Ishikawa (cell line): ENCODE results near the gene MICAL3.

Experiments used
- CEBPB ChIP-seq: IDR thresholded peaks from 2 replicates; pipeline ENCODE4 v1.6.1; 2012
- CREB1 ChIP-seq: IDR thresholded peaks from 2 replicates; pipeline ENCODE4 v1.6.1; 2012; ENCODE audit warnings: low read depth
- EGR1 ChIP-seq: IDR thresholded peaks from 2 replicates; pipeline ENCODE4 v1.6.1; 2012
- EP300 ChIP-seq: IDR thresholded peaks from 2 replicates; pipeline ENCODE4 v1.6.1; 2012; ENCODE audit warnings: borderline replicate concordance
- FOXM1 ChIP-seq: IDR thresholded peaks from 2 replicates; pipeline ENCODE4 v1.6.1; 2012; ENCODE audit warnings: low read depth, borderline replicate concordance
- NFIC ChIP-seq: IDR thresholded peaks from 2 replicates; pipeline ENCODE4 v1.6.1; 2012
- RAD21 ChIP-seq: IDR thresholded peaks from 2 replicates; pipeline ENCODE4 v1.6.1; 2012; ENCODE audit warnings: low read depth
- TAF1 ChIP-seq: IDR thresholded peaks from 2 replicates; pipeline ENCODE4 v1.6.1; 2012; ENCODE audit warnings: low read depth, mild to moderate bottlenecking
- TCF12 ChIP-seq: IDR thresholded peaks from 2 replicates; pipeline ENCODE4 v1.6.1; 2012; ENCODE audit warnings: low read depth
- TEAD4 ChIP-seq: IDR thresholded peaks from 2 replicates; pipeline ENCODE4 v1.6.1; 2012
- YY1 ChIP-seq: IDR thresholded peaks from 2 replicates; pipeline ENCODE4 v1.6.1; 2012; ENCODE audit warnings: low read depth
- ZBTB7A ChIP-seq: IDR thresholded peaks from 2 replicates; pipeline ENCODE4 v1.6.1; 2012; ENCODE audit warnings: low read depth
- TF ChIP-seq, protein P1 (sequence below): IDR thresholded peaks from 2 replicates; pipeline ENCODE4 v1.6.1; 2012
- TF ChIP-seq, protein P2 (sequence below): IDR thresholded peaks from 2 replicates; pipeline ENCODE4 v1.6.1; 2012; ENCODE audit warnings: low read depth, mild to moderate bottlenecking
- TF ChIP-seq, protein P3 (sequence below): IDR thresholded peaks from 2 replicates; pipeline ENCODE4 v1.6.1; 2012

MICAL3 gene

DNA sequence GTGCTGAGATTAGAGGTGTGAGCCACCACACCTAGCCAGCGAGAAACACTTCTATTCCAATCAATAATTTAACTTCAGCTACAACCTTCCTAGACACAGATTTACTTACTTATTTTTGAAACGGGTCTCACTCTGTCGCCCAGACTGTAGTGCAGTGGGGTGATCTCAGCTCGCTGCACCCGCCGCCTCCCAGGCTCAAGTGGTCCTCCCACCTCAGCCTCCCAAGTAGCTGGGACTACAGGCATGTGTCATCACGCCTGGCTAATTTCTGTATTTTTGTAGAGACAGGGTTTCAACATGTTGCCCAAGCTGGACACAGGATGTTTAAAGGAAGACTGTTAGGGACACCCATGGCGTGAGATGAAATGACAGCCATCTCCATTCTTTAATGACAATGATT, 61.3 kb downstream of the MICAL3 start:
- TF ChIP-seq, protein P1, sequence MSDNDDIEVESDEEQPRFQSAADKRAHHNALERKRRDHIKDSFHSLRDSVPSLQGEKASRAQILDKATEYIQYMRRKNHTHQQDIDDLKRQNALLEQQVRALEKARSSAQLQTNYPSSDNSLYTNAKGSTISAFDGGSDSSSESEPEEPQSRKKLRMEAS: no peak
- TF ChIP-seq ZBTB7A (no peak), TCF12 (no peak), CREB1 (no peak), NFIC (no peak), EGR1 (no peak), TAF1 (no peak), EP300 (no peak), TEAD4 (no peak), YY1 (no peak), CEBPB (no peak), RAD21 (no peak), FOXM1 (no peak)
- TF ChIP-seq, protein P2, sequence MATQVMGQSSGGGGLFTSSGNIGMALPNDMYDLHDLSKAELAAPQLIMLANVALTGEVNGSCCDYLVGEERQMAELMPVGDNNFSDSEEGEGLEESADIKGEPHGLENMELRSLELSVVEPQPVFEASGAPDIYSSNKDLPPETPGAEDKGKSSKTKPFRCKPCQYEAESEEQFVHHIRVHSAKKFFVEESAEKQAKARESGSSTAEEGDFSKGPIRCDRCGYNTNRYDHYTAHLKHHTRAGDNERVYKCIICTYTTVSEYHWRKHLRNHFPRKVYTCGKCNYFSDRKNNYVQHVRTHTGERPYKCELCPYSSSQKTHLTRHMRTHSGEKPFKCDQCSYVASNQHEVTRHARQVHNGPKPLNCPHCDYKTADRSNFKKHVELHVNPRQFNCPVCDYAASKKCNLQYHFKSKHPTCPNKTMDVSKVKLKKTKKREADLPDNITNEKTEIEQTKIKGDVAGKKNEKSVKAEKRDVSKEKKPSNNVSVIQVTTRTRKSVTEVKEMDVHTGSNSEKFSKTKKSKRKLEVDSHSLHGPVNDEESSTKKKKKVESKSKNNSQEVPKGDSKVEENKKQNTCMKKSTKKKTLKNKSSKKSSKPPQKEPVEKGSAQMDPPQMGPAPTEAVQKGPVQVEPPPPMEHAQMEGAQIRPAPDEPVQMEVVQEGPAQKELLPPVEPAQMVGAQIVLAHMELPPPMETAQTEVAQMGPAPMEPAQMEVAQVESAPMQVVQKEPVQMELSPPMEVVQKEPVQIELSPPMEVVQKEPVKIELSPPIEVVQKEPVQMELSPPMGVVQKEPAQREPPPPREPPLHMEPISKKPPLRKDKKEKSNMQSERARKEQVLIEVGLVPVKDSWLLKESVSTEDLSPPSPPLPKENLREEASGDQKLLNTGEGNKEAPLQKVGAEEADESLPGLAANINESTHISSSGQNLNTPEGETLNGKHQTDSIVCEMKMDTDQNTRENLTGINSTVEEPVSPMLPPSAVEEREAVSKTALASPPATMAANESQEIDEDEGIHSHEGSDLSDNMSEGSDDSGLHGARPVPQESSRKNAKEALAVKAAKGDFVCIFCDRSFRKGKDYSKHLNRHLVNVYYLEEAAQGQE: no peak
- TF ChIP-seq, protein P3, sequence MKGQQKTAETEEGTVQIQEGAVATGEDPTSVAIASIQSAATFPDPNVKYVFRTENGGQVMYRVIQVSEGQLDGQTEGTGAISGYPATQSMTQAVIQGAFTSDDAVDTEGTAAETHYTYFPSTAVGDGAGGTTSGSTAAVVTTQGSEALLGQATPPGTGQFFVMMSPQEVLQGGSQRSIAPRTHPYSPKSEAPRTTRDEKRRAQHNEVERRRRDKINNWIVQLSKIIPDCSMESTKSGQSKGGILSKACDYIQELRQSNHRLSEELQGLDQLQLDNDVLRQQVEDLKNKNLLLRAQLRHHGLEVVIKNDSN: no peak

DNA sequence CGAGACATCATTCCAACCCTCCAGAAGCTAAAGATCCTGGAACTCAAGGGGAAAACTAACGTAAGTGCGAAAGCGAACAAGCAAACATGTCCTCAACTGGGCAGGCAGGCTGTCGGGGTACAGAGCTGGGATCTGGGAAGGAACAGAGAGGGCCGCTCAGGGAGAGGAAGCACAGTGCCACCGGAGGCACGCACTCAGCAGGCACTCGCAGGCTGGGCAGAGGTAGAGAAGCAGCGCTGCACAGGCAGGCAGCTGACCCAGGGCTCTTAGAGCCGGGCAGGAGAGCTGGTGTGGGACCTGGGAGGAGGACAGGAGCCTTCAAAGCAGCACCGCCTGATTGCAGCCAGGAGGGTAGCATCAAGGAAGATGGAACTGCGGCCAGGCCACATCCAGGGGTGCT, 62.2 kb downstream of the MICAL3 start:
- TF ChIP-seq CREB1 (no peak), CEBPB (no peak), RAD21 (no peak), TAF1 (no peak), NFIC (no peak), FOXM1 (no peak), EGR1 (no peak), EP300 (no peak), TCF12 (no peak), ZBTB7A (no peak), YY1 (no peak)
- TF ChIP-seq, protein P1: no peak
- TF ChIP-seq, protein P2: no peak
- TF ChIP-seq, protein P3: no peak

DNA sequence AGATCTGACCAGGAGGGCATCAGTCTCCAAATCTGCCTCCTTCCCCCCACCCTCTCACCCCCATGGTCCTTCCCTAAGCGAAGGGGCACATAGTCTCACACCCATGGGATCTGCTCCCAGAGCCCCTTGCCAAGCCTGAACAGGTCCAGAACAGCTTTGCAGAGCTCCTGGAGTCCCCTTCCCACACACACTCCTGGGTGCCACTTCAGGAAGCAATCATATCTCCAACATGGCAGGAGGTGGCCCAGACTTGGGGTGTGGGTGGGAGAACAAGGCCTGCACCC, 63.0 kb downstream of the MICAL3 start:
- TF ChIP-seq CREB1 (no peak), RAD21 (no peak), YY1 (no peak), TCF12 (no peak), ZBTB7A (no peak), EGR1 (no peak), EP300 (no peak), FOXM1 (no peak), NFIC (no peak), CEBPB (no peak), TEAD4 (no peak), TAF1 (no peak)
- TF ChIP-seq, protein P3: no peak
- TF ChIP-seq, protein P2: no peak
- TF ChIP-seq, protein P1: no peak
